SK-N-SH (cell line): ENCODE data around the gene TLCD4. TPM values are rescaled to one million over a fixed set of nuclear protein-coding genes. Genes with fewer than 3 reads are reported as not detected.

ENCODE experiments used
- CTCF ChIA-PET: fragments of 300-600, 350-600 bp; formaldehyde crosslinking; extraction: SDS; loops from one replicate; lab custom pipeline; 2021; lab: Yijun Ruan, JAX
- POLR2A ChIA-PET: fragments of 350-600 bp; sonication (Branson Sonifier 250); formaldehyde crosslinking; extraction: SDS; loops from one replicate; lab custom pipeline; 2020; ENCODE audit warnings: antibody characterized with exemption, inconsistent platforms; lab: Yijun Ruan, JAX
- DNase-seq: peaks from one replicate; pipeline ENCODE4 v3.0.0; 2012
- H2AFZ ChIP-seq: fragments of 200-600 bp; sonication (generic); 2 replicates; pipeline ENCODE4 v1.8.1; 2016; ENCODE audit warnings: antibody characterized with exemption, mild to moderate bottlenecking, low read depth
- H3F3A ChIP-seq: fragments of 200-600 bp; sonication (generic); replicated peaks from 2 replicates; pipeline ENCODE3; 2016; ENCODE audit warnings: antibody characterized with exemption, mild to moderate bottlenecking; ENCODE audit not compliant: insufficient read depth
- H3K27ac ChIP-seq, 2 experiments: fragments of 200-500 bp in 1 of 2; fragments of 200-600 bp in 1 of 2; sonication (Bioruptor generic) in 1 of 2; sonication (generic), shearing (Covaris generic) in 1 of 2; 2 replicates each; pipeline versions ENCODE4 v1.5.1 to v1.6.1; 2014 to 2016; ENCODE audit warnings: low read depth in 2 of 2, inconsistent platforms in 1 of 2, low read length in 1 of 2, mild to moderate bottlenecking in 1 of 2, mixed read lengths in 1 of 2
- H3K27me3 ChIP-seq: fragments of 200-600 bp; sonication (generic), shearing (Covaris generic); 2 replicates; pipeline ENCODE4 v1.6.1; 2016; ENCODE audit warnings: mixed run types; ENCODE audit not compliant: insufficient read depth
- H3K36me3 ChIP-seq, 2 experiments: fragments of 200-500 bp in 1 of 2; fragments of 200-600 bp in 1 of 2; sonication (Bioruptor generic) in 1 of 2; sonication (generic) in 1 of 2; replicated peaks in 1 of 2; 2 replicates each; pipeline versions ENCODE3 to v1.5.1; 2014 to 2016; ENCODE audit warnings: low read length in 1 of 2, mild to moderate bottlenecking in 1 of 2; ENCODE audit not compliant: insufficient read depth in 2 of 2, control insufficient read depth in 1 of 2
- H3K4me1 ChIP-seq, 2 experiments: fragments of 200-500 bp in 1 of 2; fragments of 200-600 bp in 1 of 2; sonication (Bioruptor generic) in 1 of 2; sonication (generic), shearing (Covaris generic) in 1 of 2; 2 replicates each; pipeline versions ENCODE4 v1.5.1 to v1.6.1; 2014 to 2016; ENCODE audit warnings: low read depth in 1 of 2, low read length in 1 of 2, mixed run types in 1 of 2; ENCODE audit not compliant: insufficient read depth in 2 of 2, control insufficient read depth in 1 of 2
- H3K4me2 ChIP-seq: fragments of 200-600 bp; sonication (generic), shearing (Covaris generic); 2 replicates; pipeline ENCODE4 v1.6.1; 2017; ENCODE audit warnings: mixed run types
- H3K4me3 ChIP-seq, 2 experiments: fragments of 200-500 bp in 1 of 2; fragments of 200-600 bp in 1 of 2; sonication (Bioruptor generic) in 1 of 2; sonication (generic), shearing (Covaris generic) in 1 of 2; 2 replicates each; pipeline versions ENCODE4 v1.5.1 to v1.8.1; 2014 to 2016; ENCODE audit warnings: low read depth in 2 of 2, inconsistent platforms in 1 of 2, low read length in 1 of 2, mild to moderate bottlenecking in 1 of 2, mixed read lengths in 1 of 2, moderate library complexity in 1 of 2
- H3K79me2 ChIP-seq: fragments of 200-600 bp; sonication (generic); 2 replicates; pipeline ENCODE4 v1.8.1; 2017; ENCODE audit warnings: mild to moderate bottlenecking; ENCODE audit not compliant: insufficient read depth
- H3K9ac ChIP-seq: fragments of 200-600 bp; sonication (generic); 2 replicates; pipeline ENCODE4 v1.6.1; 2017; ENCODE audit warnings: mixed run types
- H3K9me2 ChIP-seq: fragments of 200-600 bp; sonication (generic); 2 replicates; pipeline ENCODE4 v1.6.1; 2017; ENCODE audit warnings: mixed run types
- H3K9me3 ChIP-seq: fragments of 200-600 bp; sonication (generic); 2 replicates; pipeline ENCODE4 v1.6.1; 2017; ENCODE audit warnings: mixed run types, mild to moderate bottlenecking, moderate library complexity
- H4K20me1 ChIP-seq: fragments of 200-600 bp; sonication (generic); 2 replicates; pipeline ENCODE4 v1.6.1; 2017; ENCODE audit warnings: mild to moderate bottlenecking, mixed run types; ENCODE audit not compliant: insufficient read depth
- CHD2 ChIP-seq: fragments of 150-350 bp; IDR thresholded peaks from 2 replicates; pipeline ENCODE4 v1.6.1; 2018; ENCODE audit warnings: low read length; ENCODE audit not compliant: partially characterized antibody
- EP300 ChIP-seq, 2 experiments: IDR thresholded peaks; 2 replicates each; pipeline versions ENCODE4 v1.4.0 to v1.6.1; 2012; ENCODE audit warnings: borderline replicate concordance in 1 of 2, low read depth in 1 of 2, low read length in 1 of 2
- FOXJ3 ChIP-seq: sonication (generic); formaldehyde crosslinking; IDR thresholded peaks from 2 replicates; pipeline ENCODE4 v1.5.1; 2020; ENCODE audit warnings: mild to moderate bottlenecking, missing genetic modification reagents
- GATA2 ChIP-seq: sonication (generic); formaldehyde crosslinking; IDR thresholded peaks from 2 replicates; pipeline ENCODE4 v1.5.0; 2020; ENCODE audit warnings: mild to moderate bottlenecking, missing genetic modification reagents
- IRF3 ChIP-seq: fragments of 150-350 bp; IDR thresholded peaks from 2 replicates; pipeline ENCODE4 v1.6.1; 2016; ENCODE audit warnings: mild to moderate bottlenecking, low read depth, low read length
- MAX ChIP-seq: IDR thresholded peaks from 2 replicates; pipeline ENCODE4 v1.4.0; 2012; ENCODE audit warnings: low read depth
- MXI1 ChIP-seq: IDR thresholded peaks from 2 replicates; pipeline ENCODE4 v1.6.1; 2012; ENCODE audit warnings: mild to moderate bottlenecking, low read depth, low read length, improper control_type of control experiment
- NFIC ChIP-seq: IDR thresholded peaks from 2 replicates; pipeline ENCODE4 v1.4.0; 2012; ENCODE audit warnings: borderline replicate concordance
- RAD21 ChIP-seq: IDR thresholded peaks from 2 replicates; pipeline ENCODE4 v1.6.1; 2012; ENCODE audit warnings: mild to moderate bottlenecking, low read length
- SIN3A ChIP-seq: IDR thresholded peaks from 2 replicates; pipeline ENCODE4 v1.6.1; 2012; ENCODE audit warnings: low read depth, mild to moderate bottlenecking, low read length, moderate library complexity, borderline replicate concordance
- TAF1 ChIP-seq: IDR thresholded peaks from 2 replicates; pipeline ENCODE4 v1.6.1; 2012; ENCODE audit warnings: low read depth, mild to moderate bottlenecking, low read length, moderate library complexity, borderline replicate concordance
- TEAD4 ChIP-seq: IDR thresholded peaks from 2 replicates; pipeline ENCODE4 v1.4.0; 2012; ENCODE audit warnings: mild to moderate bottlenecking, borderline replicate concordance; ENCODE audit not compliant: insufficient read depth
- YY1 ChIP-seq: IDR thresholded peaks from 2 replicates; pipeline ENCODE4 v1.4.0; 2012; ENCODE audit warnings: low read depth, mild to moderate bottlenecking
- ZBTB33 ChIP-seq: IDR thresholded peaks from 2 replicates; pipeline ENCODE4 v1.4.0; 2012; ENCODE audit warnings: low read depth, borderline replicate concordance
- WGBS: methylation state at CpG from one replicate; pipeline ENCODE4 v1.1.6; 2017; ENCODE audit warnings: low lambda C conversion rate; 5-methylcytosine and 5-hydroxymethylcytosine counted together
- polyA plus RNA-seq, 3 experiments: library from polyadenylated mRNA; depleted of rRNA; stranded (reverse); fragments of >200 nt; gene quantifications; 2 replicates each; pipeline ENCODE4 v1.2.3, GENCODE V29; 2012

TLCD4 gene
- 0.69 and 0.96 TPM in 2 replicates for polyA plus RNA-seq (2012; rRNA removed)
- polyA plus RNA-seq (2012; cell fraction: cytosol; rRNA removed): 1.3 and 1.6 TPM in 2 replicates
- 0.26 and 0.60 TPM in 2 replicates for polyA plus RNA-seq (2012; cell fraction: nucleus; rRNA removed)

GRCh38 chr1:95117207-95118066 lies at the start of gene TLCD4:
Gene TLCD4, plus strand, starts transcription at chr1:95117355. Its CDS starts 26,547 bp downstream, at chr1:95143902.
- Histone ChIP-seq H3K4me1 (peaks cover 0 to 7% of the 10 kb centered on the region in 2 experiments; a peak in 2 of 4 replicates), H3K9me2 (no peaks in the 10 kb centered on the region), H3K79me2 (no peaks in the 10 kb centered on the region), H3K4me3 (peak within 1 kb of the TSS; percentile 69 to 77), H3K36me3 (no peaks in the 10 kb centered on the region), H4K20me1 (no peaks in the 10 kb centered on the region), H3K27me3 (no peaks in the 10 kb centered on the region; the same call in 1 of the 2 replicates), H3K9me3 (no peaks in the 10 kb centered on the region)
- POLR2A ChIA-PET: interaction anchor here (1.0 to 1.6 kb wide), 2 partner anchors 45 to 99 kb away, joined by 3 to 9 read pairs; partner anchors contain the start of gene ALG14
- no peak for TF ChIP-seq SIN3A
- TF ChIP-seq MAX: peak; percentile 12; the same call in 1 of the 2 replicates
- no peak for TF ChIP-seq IRF3
- no peak for TF ChIP-seq CHD2
- TF ChIP-seq TEAD4: 0 out of 2 replicates have a peak, but pooled peaks have one; percentile 7
- TF ChIP-seq EP300 (IDR thresholded peaks at IDR 0.05; ENCODE audit: borderline replicate concordance in 1 of 2, low read depth in 1 of 2, low read length in 1 of 2): 0 out of 4 replicates have a peak, but pooled peaks of 1 of the 2 experiments have one; percentile 16
- peak; percentile 25; the same call in 1 of the 2 replicates for TF ChIP-seq TAF1
- no peak for TF ChIP-seq YY1
- TF ChIP-seq RAD21: no peak
- TF ChIP-seq MXI1: no peak
- no peak for TF ChIP-seq GATA2 (CRISPR knock-in tag)
- TF ChIP-seq ZBTB33: no peak
- TF ChIP-seq NFIC: peak; percentile 20; the same call in 1 of the 2 replicates
- no peak for TF ChIP-seq FOXJ3 (CRISPR knock-in tag)
- TF ChIP-seq, all 33 proteins: peak for 5
- WGBS: 0% methylated on average over 16 of the region's 108 CpGs
- peak within 1 kb of the TSS; percentile 82 for H3K4me2 ChIP-seq
- CTCF ChIA-PET: interaction anchor here (0.7 to 2.6 kb wide), 15 partner anchors 11 to 263 kb away, joined by 3 to 30 read pairs (median 4); partner anchors contain the start of gene RWDD3
- peak within 1 kb of the TSS in 1 of 2 experiments; percentile 23; a peak in 1 of 4 replicates for H3K27ac ChIP-seq
- peak; percentile 88 for DNase-seq
- H2AFZ ChIP-seq: peak within 1 kb of the TSS; percentile 92
- peak within 1 kb of the TSS; percentile 67; the same call in 1 of the 2 replicates for H3K9ac ChIP-seq
- peaks cover 5% of the 10 kb centered on the region for H3F3A ChIP-seq
